ENCODE results near the gene SPDYE16. TPM values are rescaled to one million over a fixed set of nuclear protein-coding genes. Genes with fewer than 3 reads are reported as not detected.
"Not testable (repeated sequence)": the region's sequence is repeated elsewhere in the genome, so short reads cannot be mapped to it uniquely, and the experiment has no call there.

Gene SPDYE16
- total RNA-seq, 1 donor from 2014 or later, result 0.35 TPM

GRCh38 chr7:76509931-76510877, 32.9 kb downstream of the SPDYE16 start, which contains the start of gene UPK3B:
UPK3B (plus strand) TSS chr7:76510552; CDS start chr7:76510653, 101 bp downstream.
- no peaks in the 10 kb centered on the region for H3K27me3 Mint-ChIP-seq (ENCODE audit: low read depth)
- no peak for DNase-seq (ENCODE audit: low read depth, low spot score)
- H3K36me3 Mint-ChIP-seq (ENCODE audit: low read depth), result peaks cover 2% of the 10 kb centered on the region
- TF ChIP-seq CTCF (conservative IDR thresholded peaks at IDR 0.05), result no peak
- no peak within 1 kb of the TSS for H3K27ac Mint-ChIP-seq (ENCODE audit: unreplicated experiment)
- no peaks in the 10 kb centered on the region for H3K4me1 Mint-ChIP-seq
- no peak within 1 kb of the TSS for H3K4me3 Mint-ChIP-seq
- peaks cover 2% of the 10 kb centered on the region for H3K9me3 Mint-ChIP-seq

- no peaks in the 10 kb centered on the region for H3K4me1 Mint-ChIP-seq
- peaks cover 2% of the 10 kb centered on the region for H3K9me3 Mint-ChIP-seq
- no peak overlapping the region for H3K27ac Mint-ChIP-seq (ENCODE audit: unreplicated experiment)
- no peak overlapping the region for H3K4me3 Mint-ChIP-seq
- no peak for TF ChIP-seq CTCF (conservative IDR thresholded peaks at IDR 0.05)
- no peaks in the 10 kb centered on the region for H3K27me3 Mint-ChIP-seq (ENCODE audit: low read depth)
- DNase-seq (ENCODE audit: low read depth, low spot score), result no peak
- peaks cover 2% of the 10 kb centered on the region for H3K36me3 Mint-ChIP-seq (ENCODE audit: low read depth)
Measured at GRCh38 chr7:76507723-76508406, 35.2 kb downstream of the SPDYE16 start.

GRCh38 chr7:76506643-76507042, 36.5 kb downstream of the SPDYE16 start:
- H3K36me3 Mint-ChIP-seq (ENCODE audit: low read depth); H3K9me3 Mint-ChIP-seq; H3K4me3 Mint-ChIP-seq; DNase-seq (ENCODE audit: low read depth, low spot score); H3K27ac Mint-ChIP-seq (ENCODE audit: unreplicated experiment); H3K4me1 Mint-ChIP-seq; H3K27me3 Mint-ChIP-seq (ENCODE audit: low read depth): not testable (repeated sequence)

- no peak for DNase-seq (ENCODE audit: low read depth, low spot score)
- Mint-ChIP-seq H3K4me1 (no peaks in the 10 kb centered on the region), H3K27ac (ENCODE audit: unreplicated experiment) (peak overlapping the region; percentile 27), H3K9me3 (peaks cover 2% of the 10 kb centered on the region), H3K36me3 (ENCODE audit: low read depth) (peaks cover 2% of the 10 kb centered on the region), H3K27me3 (ENCODE audit: low read depth) (no peaks in the 10 kb centered on the region), H3K4me3 (no peak overlapping the region)
- no peak for TF ChIP-seq CTCF (conservative IDR thresholded peaks at IDR 0.05)
Measured at GRCh38 chr7:76506081-76506440, 37.0 kb downstream of the SPDYE16 start.

GRCh38 chr7:76505168-76506080, 37.7 kb downstream of the SPDYE16 start:
- H3K9me3 Mint-ChIP-seq, result peaks cover 2% of the 10 kb centered on the region
- no peak for TF ChIP-seq CTCF (conservative IDR thresholded peaks at IDR 0.05)
- no peaks in the 10 kb centered on the region for H3K27me3 Mint-ChIP-seq (ENCODE audit: low read depth)
- H3K36me3 Mint-ChIP-seq (ENCODE audit: low read depth), result peaks cover 2% of the 10 kb centered on the region
- no peak overlapping the region for H3K27ac Mint-ChIP-seq (ENCODE audit: unreplicated experiment)
- H3K4me1 Mint-ChIP-seq, result no peaks in the 10 kb centered on the region
- no peak for DNase-seq (ENCODE audit: low read depth, low spot score)
- no peak overlapping the region for H3K4me3 Mint-ChIP-seq

- H3K27me3 Mint-ChIP-seq (ENCODE audit: low read depth); H3K4me1 Mint-ChIP-seq; DNase-seq (ENCODE audit: low read depth, low spot score); H3K36me3 Mint-ChIP-seq (ENCODE audit: low read depth); H3K27ac Mint-ChIP-seq (ENCODE audit: unreplicated experiment); H3K4me3 Mint-ChIP-seq; H3K9me3 Mint-ChIP-seq: not testable (repeated sequence)
Measured at GRCh38 chr7:76504351-76505167, 38.5 kb downstream of the SPDYE16 start.

- not testable (repeated sequence) for H3K4me1 Mint-ChIP-seq; H3K36me3 Mint-ChIP-seq (ENCODE audit: low read depth); H3K4me3 Mint-ChIP-seq; H3K27me3 Mint-ChIP-seq (ENCODE audit: low read depth); H3K27ac Mint-ChIP-seq (ENCODE audit: unreplicated experiment); H3K9me3 Mint-ChIP-seq; DNase-seq (ENCODE audit: low read depth, low spot score)
Measured at GRCh38 chr7:76503244-76503643, 39.9 kb downstream of the SPDYE16 start.

GRCh38 chr7:76502836-76503235, 40.3 kb downstream of the SPDYE16 start:
- H3K36me3 Mint-ChIP-seq (ENCODE audit: low read depth); H3K27ac Mint-ChIP-seq (ENCODE audit: unreplicated experiment); H3K4me3 Mint-ChIP-seq; H3K27me3 Mint-ChIP-seq (ENCODE audit: low read depth); DNase-seq (ENCODE audit: low read depth, low spot score); H3K4me1 Mint-ChIP-seq; H3K9me3 Mint-ChIP-seq: not testable (repeated sequence)

Measured in neural crest cell (in vitro differentiated cells).